ENCODE measurements around the gene ADAP1. TPM values are rescaled to one million over a fixed set of nuclear protein-coding genes. Genes with fewer than 3 reads are reported as not detected.

ADAP1 gene
- total and polyA plus RNA-seq, 2 of the 13 experiments (the other 11 are each of a cell fraction or from before 2014, with no cell fraction given), result 10.5 to 24.6 TPM

DNA sequence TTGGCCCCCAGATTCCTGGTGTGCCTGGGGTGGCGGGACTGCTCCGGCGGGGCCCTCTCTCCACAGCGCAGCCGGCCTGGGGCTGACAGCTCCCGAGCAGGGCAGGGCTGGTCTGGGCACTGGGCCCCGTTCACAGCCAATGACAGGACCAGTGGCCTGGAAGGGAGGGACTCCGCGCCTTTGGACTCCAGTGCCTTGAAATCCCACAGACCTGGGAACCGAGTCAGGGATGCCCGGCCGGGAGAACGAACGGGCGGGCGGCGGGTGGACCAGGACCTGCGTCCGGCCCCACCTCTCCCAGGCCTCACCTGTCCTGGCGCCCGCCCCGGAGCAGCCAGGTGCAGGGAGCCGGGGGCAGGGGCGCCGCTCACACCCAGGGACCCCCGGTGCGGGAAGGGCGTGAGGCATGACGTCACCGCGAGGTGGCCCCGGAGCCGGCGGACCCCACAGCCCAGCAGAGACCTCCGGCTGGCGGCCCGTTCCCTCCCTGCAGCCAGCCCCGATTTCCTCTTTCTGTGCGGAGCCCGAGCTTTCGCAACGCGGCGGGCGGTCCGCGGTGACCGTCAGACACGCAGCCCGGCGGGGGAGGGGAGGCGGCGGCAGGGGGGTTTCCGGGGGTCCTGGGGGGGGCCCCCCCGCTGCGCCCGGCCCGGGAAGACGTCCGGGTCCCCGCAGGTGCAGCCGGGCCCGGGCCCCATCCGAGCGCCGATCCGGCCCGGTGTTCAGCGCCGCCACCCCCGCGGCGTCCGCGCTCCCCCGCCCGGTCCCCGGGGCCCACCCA, 743 bp downstream of the ADAP1 start (continued):
- TF ChIP-seq ZNF329 (CRISPR knock-in tag; IDR thresholded peaks at IDR 0.05; ENCODE audit: low read depth) (no peak), KDM4B (CRISPR knock-in tag; IDR thresholded peaks at IDR 0.05) (no peak), NFRKB (IDR thresholded peaks at IDR 0.05) (no peak), ZNF230 (CRISPR knock-in tag; IDR thresholded peaks at IDR 0.05) (no peak), ZNF616 (CRISPR knock-in tag; IDR thresholded peaks at IDR 0.05; ENCODE audit: low read depth) (no peak), JUN (CRISPR knock-in tag; IDR thresholded peaks at IDR 0.05) (no peak), ZFP36 (IDR thresholded peaks at IDR 0.05; ENCODE audit: borderline replicate concordance, low read depth, low read length, partially characterized antibody) (no peak), SATB2 (CRISPR knock-in tag; IDR thresholded peaks at IDR 0.05) (no peak), HNRNPH1 (optimal IDR thresholded peaks at IDR 0.05; ENCODE audit: low read depth, low read length) (no peak), MED1 (CRISPR knock-in tag; IDR thresholded peaks at IDR 0.05) (no peak), TARDBP (CRISPR knock-in tag; IDR thresholded peaks at IDR 0.05) (no peak), ADNP (CRISPR knock-in tag; IDR thresholded peaks at IDR 0.05) (no peak), ZNF224 (CRISPR knock-in tag; IDR thresholded peaks at IDR 0.05) (no peak), HOXD1 (CRISPR knock-in tag; IDR thresholded peaks at IDR 0.05) (no peak), ISL2 (CRISPR knock-in tag; IDR thresholded peaks at IDR 0.05) (no peak), DRAP1 (CRISPR knock-in tag; IDR thresholded peaks at IDR 0.05) (peak; percentile 29; the same call in 1 of the 2 replicates), ATM (IDR thresholded peaks at IDR 0.05; ENCODE audit: borderline replicate concordance) (no peak), ZNF512B (CRISPR knock-in tag; IDR thresholded peaks at IDR 0.05; ENCODE audit: borderline replicate concordance) (no peak), ZSCAN12 (CRISPR knock-in tag; IDR thresholded peaks at IDR 0.05) (no peak), ZMAT3 (CRISPR knock-in tag; conservative IDR thresholded peaks at IDR 0.05) (no peak), ASH2L (IDR thresholded peaks at IDR 0.05; ENCODE audit: insufficient read length, low read depth, low read length) (no peak), ZNF577 (CRISPR knock-in tag; IDR thresholded peaks at IDR 0.05; ENCODE audit: borderline replicate concordance, low read depth) (no peak)
- TF ChIP-seq, protein P1, sequence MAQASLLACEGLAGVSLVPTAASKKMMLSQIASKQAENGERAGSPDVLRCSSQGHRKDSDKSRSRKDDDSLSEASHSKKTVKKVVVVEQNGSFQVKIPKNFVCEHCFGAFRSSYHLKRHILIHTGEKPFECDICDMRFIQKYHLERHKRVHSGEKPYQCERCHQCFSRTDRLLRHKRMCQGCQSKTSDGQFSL (CRISPR knock-in tag; IDR thresholded peaks at IDR 0.05), result no peak
- TF ChIP-seq, protein P2, sequence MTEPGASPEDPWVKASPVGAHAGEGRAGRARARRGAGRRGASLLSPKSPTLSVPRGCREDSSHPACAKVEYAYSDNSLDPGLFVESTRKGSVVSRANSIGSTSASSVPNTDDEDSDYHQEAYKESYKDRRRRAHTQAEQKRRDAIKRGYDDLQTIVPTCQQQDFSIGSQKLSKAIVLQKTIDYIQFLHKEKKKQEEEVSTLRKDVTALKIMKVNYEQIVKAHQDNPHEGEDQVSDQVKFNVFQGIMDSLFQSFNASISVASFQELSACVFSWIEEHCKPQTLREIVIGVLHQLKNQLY (CRISPR knock-in tag; IDR thresholded peaks at IDR 0.05), result no peak
